Sigmoid colon (tissue), 7 donors: Measurements from ENCODE around the gene NES. TPM values are rescaled to one million over a fixed set of nuclear protein-coding genes. Genes with fewer than 3 reads are reported as not detected.

ENCODE experiments used
- DNase-seq: peaks from one replicate; pipeline ENCODE4 v3.0.0-alpha.2; 2019
- H3K27ac ChIP-seq, 4 donors: fragments of 200-600 bp; sonication (generic); one replicate each; pipeline ENCODE4 v1.5.1; 2016 to 2019; ENCODE audit warnings: mild to moderate bottlenecking in 1 of 4
- H3K27me3 ChIP-seq, 3 donors: fragments of 200-600 bp; sonication (generic); one replicate each; pipeline ENCODE4 v1.5.1; 2019; ENCODE audit warnings: mild to moderate bottlenecking in 1 of 3
- H3K36me3 ChIP-seq, 4 donors: fragments of 200-600 bp; sonication (generic); one replicate each; pipeline ENCODE4 v1.5.1; 2016 to 2019
- H3K4me1 ChIP-seq, 4 donors: fragments of 200-600 bp; sonication (generic); one replicate each; pipeline ENCODE4 v1.5.1; 2017 to 2019
- H3K4me3 ChIP-seq, 4 donors: fragments of 200-600 bp; sonication (generic); one replicate each; pipeline ENCODE4 v1.5.1; 2017 to 2019; ENCODE audit warnings: mild to moderate bottlenecking in 2 of 4, moderate library complexity in 1 of 4
- H3K9me3 ChIP-seq, 4 donors: fragments of 200-600 bp in 3 of 4; sonication (generic) in 3 of 4; one replicate each; pipeline versions ENCODE4 v1.5.1 to v1.6.1; 2013 to 2019
- EP300 ChIP-seq, 4 donors: sonication (generic); formaldehyde crosslinking; IDR thresholded peaks; one replicate each; pipeline ENCODE4 v1.6.1; 2017; ENCODE audit warnings: antibody characterized with exemption in 4 of 4
- POLR2A ChIP-seq, 2 donors: fragments of 450-650 bp; IDR thresholded peaks; one replicate each; pipeline ENCODE4 v1.6.1; 2016; ENCODE audit warnings: antibody characterized with exemption in 2 of 2, mild to moderate bottlenecking in 2 of 2, moderate library complexity in 2 of 2
- POLR2AphosphoS5 ChIP-seq, 4 donors: sonication (generic); formaldehyde crosslinking; IDR thresholded peaks; one replicate each; pipeline ENCODE4 v1.6.1; 2017; ENCODE audit warnings: antibody characterized with exemption in 4 of 4
- WGBS, 2 donors: extraction: QIAGEN DNeasy Blood & Tissue Kit; methylation state at CpG; one replicate each; pipeline ENCODE4 v1.1.7; 2013; 5-methylcytosine and 5-hydroxymethylcytosine counted together
- intact Hi-C: fragments of 100-400 bp; cut with DNase I; formaldehyde crosslinking; loops from one replicate; pipeline ENCODE4 v1.15.1; 2023
- polyA plus RNA-seq, 3 donors: library from polyadenylated mRNA; stranded (reverse); fragments of 200-250 nt; gene quantifications; one replicate each; pipeline ENCODE4 v1.2.3, GENCODE V29; 2013
- total RNA-seq, 4 donors: library from RNA; depleted of rRNA; stranded (reverse); fragments of >200 nt; gene quantifications; one replicate each; pipeline ENCODE4 v1.1.0, GENCODE V29; 2016
- TF ChIP-seq, protein P1 (sequence below), 4 experiments: fragments of 450-650 bp in 3 of 4; fragments of 200-600 bp in 1 of 4; IDR thresholded peaks; one replicate each; pipeline ENCODE4 v1.5.1; 2016 to 2019; ENCODE audit warnings: antibody characterized with exemption in 4 of 4, mild to moderate bottlenecking in 3 of 4, moderate library complexity in 2 of 4
- donor health status: healthy with polysubstance abuse.
- donor health status: Bipolar disorder and iron deficiency.
- donor health status: healthy.

NES gene
- total and polyA plus RNA-seq, 7 donors: 0.60 to 21.0 (median 7.1) TPM

DNA sequence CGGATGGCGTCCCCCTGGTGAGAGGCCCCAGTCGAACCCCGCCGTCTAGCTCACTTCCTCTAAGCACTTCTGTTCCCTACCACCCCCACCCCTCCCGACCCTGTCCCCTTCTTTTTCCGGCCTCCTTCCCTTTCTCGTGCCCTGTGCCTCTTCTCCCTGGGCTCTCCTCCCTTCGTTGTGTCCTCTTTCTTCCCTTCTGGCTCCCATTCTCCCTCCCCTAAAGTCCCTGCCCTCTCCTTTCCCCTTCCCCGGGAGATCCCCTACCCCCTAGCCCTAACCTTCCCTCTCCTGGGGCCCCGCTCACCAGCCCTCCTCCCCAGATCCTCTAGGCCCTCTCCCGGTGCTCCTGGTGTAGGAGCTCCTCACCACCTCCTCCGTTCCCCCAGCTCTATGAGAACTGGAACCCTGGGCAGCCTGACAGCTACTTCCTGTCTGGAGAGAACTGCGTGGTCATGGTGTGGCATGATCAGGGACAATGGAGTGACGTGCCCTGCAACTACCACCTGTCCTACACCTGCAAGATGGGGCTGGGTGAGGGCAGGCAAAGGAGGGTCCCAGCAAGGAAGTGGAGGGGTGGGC, 19.4 kb downstream of the NES start:
- intact Hi-C loops: loop anchor here (1.0 to 5.0 kb wide), 3 partner anchors 32 to 201 kb away; no protein-coding TSS in a partner anchor
- H3K27me3 ChIP-seq: peaks cover 0 to 15% (median 0%) of the 10 kb centered on the region in 3 donors
- WGBS, 2 donors: 19 to 25% methylated on average over 15 of the region's 15 CpGs
- H3K4me1 ChIP-seq: peaks cover 0 to 60% (median 53%) of the 10 kb centered on the region in 4 donors
- DNase-seq: no peak
- peak overlapping the region in 3 of 4 donors; percentile 31 to 43 (median 41) for H3K4me3 ChIP-seq
- H3K36me3 ChIP-seq: no peaks in the 10 kb centered on the region
- no peak for TF ChIP-seq POLR2AphosphoS5 (IDR thresholded peaks at IDR 0.05)
- TF ChIP-seq, protein P1, sequence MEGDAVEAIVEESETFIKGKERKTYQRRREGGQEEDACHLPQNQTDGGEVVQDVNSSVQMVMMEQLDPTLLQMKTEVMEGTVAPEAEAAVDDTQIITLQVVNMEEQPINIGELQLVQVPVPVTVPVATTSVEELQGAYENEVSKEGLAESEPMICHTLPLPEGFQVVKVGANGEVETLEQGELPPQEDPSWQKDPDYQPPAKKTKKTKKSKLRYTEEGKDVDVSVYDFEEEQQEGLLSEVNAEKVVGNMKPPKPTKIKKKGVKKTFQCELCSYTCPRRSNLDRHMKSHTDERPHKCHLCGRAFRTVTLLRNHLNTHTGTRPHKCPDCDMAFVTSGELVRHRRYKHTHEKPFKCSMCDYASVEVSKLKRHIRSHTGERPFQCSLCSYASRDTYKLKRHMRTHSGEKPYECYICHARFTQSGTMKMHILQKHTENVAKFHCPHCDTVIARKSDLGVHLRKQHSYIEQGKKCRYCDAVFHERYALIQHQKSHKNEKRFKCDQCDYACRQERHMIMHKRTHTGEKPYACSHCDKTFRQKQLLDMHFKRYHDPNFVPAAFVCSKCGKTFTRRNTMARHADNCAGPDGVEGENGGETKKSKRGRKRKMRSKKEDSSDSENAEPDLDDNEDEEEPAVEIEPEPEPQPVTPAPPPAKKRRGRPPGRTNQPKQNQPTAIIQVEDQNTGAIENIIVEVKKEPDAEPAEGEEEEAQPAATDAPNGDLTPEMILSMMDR (IDR thresholded peaks at IDR 0.05): no peak
- no peak for TF ChIP-seq POLR2A (IDR thresholded peaks at IDR 0.05)
- TF ChIP-seq EP300 (IDR thresholded peaks at IDR 0.05): no peak
- peak overlapping the region in 1 of 4 donors; percentile 35 for H3K27ac ChIP-seq
- H3K9me3 ChIP-seq: no peaks in the 10 kb centered on the region

DNA sequence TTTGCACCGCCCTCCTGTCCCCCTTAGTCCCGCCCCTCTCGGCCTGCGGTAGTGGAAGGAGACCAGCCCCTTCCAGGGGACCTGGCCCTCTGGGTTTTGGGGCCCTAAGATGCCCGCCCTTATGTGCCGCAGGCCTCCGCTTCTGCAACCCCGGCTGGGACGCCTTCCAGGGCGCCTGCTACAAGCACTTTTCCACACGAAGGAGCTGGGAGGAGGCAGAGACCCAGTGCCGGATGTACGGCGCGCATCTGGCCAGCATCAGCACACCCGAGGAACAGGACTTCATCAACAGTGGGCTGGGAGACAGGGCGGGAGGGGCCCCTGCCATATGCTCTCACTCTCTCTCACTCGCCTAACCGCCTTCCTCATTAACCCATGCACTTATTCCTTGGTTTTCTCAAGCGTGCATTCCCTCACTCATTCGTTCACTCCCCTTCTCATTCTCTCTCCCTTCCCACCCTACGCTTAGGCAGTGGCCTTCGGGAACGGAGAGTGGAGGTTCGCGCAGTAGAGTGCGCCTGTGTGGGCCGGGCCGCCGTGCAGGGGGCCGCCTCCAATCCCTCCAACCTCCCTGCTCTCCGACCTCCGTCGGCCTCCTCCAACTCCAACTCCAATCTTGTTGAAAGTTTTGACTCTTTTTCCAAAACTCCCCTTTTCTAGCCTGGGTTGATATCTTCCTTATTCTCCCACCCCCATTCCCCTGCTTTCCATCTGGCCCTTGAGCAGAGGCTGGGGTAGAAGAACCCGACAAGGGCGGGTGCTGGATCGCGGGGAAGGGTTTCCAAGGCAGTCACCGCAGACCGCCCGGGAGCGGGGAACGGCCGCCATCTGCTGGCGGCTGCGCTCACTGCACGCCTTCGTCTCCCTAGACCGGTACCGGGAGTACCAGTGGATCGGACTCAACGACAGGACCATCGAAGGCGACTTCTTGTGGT, 20.1 kb downstream of the NES start:
- Histone ChIP-seq H3K4me1 (peaks cover 0 to 52% (median 46%) of the 10 kb centered on the region in 4 donors), H3K4me3 (peak overlapping the region; percentile 9 to 43 (median 36))
- DNase-seq: peak; percentile 90

DNA sequence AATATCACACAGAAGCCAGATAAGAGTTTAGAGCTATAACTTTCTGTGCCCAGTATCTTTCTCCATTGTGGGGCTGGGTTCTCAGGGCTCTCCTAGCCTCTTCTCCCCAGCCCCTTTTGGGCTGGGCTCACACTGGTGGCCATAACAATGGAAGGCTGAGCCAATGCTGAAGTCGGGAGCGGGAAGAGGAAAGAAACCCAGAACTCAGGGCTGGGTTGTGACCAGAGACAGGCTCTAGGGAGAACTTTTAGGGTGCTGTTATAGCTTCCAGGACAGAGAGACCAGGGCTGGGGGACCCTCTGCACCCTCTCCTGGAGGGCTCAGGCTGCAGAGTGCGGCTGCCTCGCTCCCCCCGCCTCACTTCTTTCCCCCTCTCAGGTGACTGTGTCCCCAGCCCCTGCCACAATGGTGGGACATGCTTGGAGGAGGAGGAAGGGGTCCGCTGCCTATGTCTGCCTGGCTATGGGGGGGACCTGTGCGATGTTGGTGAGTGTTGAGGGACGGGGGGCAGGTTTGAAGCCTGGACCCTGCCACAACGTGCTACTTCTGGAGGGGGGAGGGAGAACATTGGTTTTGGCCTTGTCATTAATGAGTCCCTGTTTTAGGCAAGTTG, 21.2 kb downstream of the NES start:
- Histone ChIP-seq H3K36me3 (no peaks in the 10 kb centered on the region), H3K27me3 (peaks cover 0 to 32% (median 6%) of the 10 kb centered on the region in 3 donors), H3K9me3 (no peaks in the 10 kb centered on the region), H3K4me1 (peaks cover 0 to 42% (median 35%) of the 10 kb centered on the region in 4 donors), H3K27ac (no peak overlapping the region), H3K4me3 (no peak overlapping the region)
- 67 to 83% methylated on average over 9 of the region's 9 CpGs for WGBS, 2 donors
- intact Hi-C loops: loop anchor here (5.0 kb wide), 1 partner anchor 199 kb away; no protein-coding TSS in a partner anchor
- TF ChIP-seq POLR2A (IDR thresholded peaks at IDR 0.05) (no peak), EP300 (IDR thresholded peaks at IDR 0.05) (no peak), POLR2AphosphoS5 (IDR thresholded peaks at IDR 0.05) (no peak)
- TF ChIP-seq, protein P1 (IDR thresholded peaks at IDR 0.05): no peak
- no peak for DNase-seq

More for the DNA sequence above, 20.1 kb downstream of the NES start:
- Histone ChIP-seq H3K27me3 (peaks cover 0 to 22% (median 0%) of the 10 kb centered on the region in 3 donors), H3K9me3 (no peaks in the 10 kb centered on the region), H3K36me3 (no peaks in the 10 kb centered on the region), H3K27ac (peak overlapping the region in 2 of 4 donors; percentile 35 to 39)
- intact Hi-C loops: loop anchor here (1.0 to 5.0 kb wide), 2 partner anchors 31 to 200 kb away; no protein-coding TSS in a partner anchor
- WGBS, 2 donors: 8 to 30% methylated on average over 54 of the region's 54 CpGs
- peak in 1 of 4 donors; percentile 37 for TF ChIP-seq POLR2AphosphoS5 (IDR thresholded peaks at IDR 0.05)
- TF ChIP-seq, protein P1 (IDR thresholded peaks at IDR 0.05): peak; percentile 90 to 98 (median 96)
- no peak for TF ChIP-seq POLR2A (IDR thresholded peaks at IDR 0.05)
- TF ChIP-seq EP300 (IDR thresholded peaks at IDR 0.05): no peak

DNA sequence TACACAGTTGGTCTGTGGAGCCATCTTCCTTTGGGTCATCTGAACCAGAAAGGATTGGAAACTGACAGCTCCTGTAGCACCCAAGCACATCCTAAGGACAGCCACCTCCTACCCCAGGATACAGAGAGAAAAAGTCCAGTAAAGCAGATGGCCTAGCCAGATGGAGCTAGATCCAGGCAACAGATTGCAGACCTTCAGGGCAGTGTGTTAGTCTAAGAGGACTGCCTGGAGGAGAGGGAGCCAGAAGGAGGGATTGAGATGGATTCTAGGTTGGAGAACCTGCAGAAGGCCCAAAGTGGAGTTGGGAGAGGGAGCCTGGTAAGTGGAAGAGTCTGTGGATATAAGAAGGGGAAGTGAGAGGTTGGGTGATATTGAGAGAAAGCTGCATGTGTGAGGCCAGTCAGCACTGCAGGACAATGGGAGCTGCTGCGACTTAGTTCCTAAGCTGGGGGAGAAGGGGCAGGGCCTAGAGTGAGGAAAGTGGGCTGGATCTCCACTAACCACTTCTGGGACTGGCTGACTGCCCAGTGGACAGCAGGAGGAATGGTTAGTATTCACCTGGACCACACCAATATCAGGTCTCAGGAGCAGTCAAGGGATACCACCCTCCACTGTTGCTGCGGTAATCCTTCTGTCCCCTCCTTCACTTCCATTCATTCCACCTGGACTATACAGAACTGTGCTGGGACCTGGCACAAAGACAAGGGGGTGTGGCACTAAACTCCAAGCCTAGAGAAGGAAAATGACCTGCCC, 21.9 kb downstream of the NES start:
- intact Hi-C loops: loop anchor here (5.0 kb wide), 1 partner anchor 198 kb away; no protein-coding TSS in a partner anchor
- Histone ChIP-seq H3K27me3 (peaks cover 0 to 39% (median 6%) of the 10 kb centered on the region in 3 donors), H3K4me1 (peaks cover 0 to 35% (median 28%) of the 10 kb centered on the region in 4 donors), H3K4me3 (no peak overlapping the region), H3K9me3 (no peaks in the 10 kb centered on the region), H3K27ac (no peak overlapping the region), H3K36me3 (no peaks in the 10 kb centered on the region)
- WGBS, 2 donors: 62 to 74% methylated on average over 2 of the region's 2 CpGs
- TF ChIP-seq, protein P1 (IDR thresholded peaks at IDR 0.05): no peak
- no peak for TF ChIP-seq POLR2A (IDR thresholded peaks at IDR 0.05)
- TF ChIP-seq POLR2AphosphoS5 (IDR thresholded peaks at IDR 0.05): no peak
- TF ChIP-seq EP300 (IDR thresholded peaks at IDR 0.05): no peak
- DNase-seq: no peak
